HG03469 (cell line): Measurements from ENCODE around the gene WBP2.
"Not testable (repeated sequence)": the region's sequence is repeated elsewhere in the genome, so short reads cannot be mapped to it uniquely, and the experiment has no call there.

Experiments
- ATAC-seq: cut with Tn5 transposase; IDR thresholded peaks from one replicate; pipeline ENCODE4 v1.9.1; 2021; ENCODE audit warnings: mild to moderate bottlenecking, moderate library complexity, moderate number of reproducible peaks; ENCODE audit not compliant: unreplicated experiment

WBP2 gene

DNA sequence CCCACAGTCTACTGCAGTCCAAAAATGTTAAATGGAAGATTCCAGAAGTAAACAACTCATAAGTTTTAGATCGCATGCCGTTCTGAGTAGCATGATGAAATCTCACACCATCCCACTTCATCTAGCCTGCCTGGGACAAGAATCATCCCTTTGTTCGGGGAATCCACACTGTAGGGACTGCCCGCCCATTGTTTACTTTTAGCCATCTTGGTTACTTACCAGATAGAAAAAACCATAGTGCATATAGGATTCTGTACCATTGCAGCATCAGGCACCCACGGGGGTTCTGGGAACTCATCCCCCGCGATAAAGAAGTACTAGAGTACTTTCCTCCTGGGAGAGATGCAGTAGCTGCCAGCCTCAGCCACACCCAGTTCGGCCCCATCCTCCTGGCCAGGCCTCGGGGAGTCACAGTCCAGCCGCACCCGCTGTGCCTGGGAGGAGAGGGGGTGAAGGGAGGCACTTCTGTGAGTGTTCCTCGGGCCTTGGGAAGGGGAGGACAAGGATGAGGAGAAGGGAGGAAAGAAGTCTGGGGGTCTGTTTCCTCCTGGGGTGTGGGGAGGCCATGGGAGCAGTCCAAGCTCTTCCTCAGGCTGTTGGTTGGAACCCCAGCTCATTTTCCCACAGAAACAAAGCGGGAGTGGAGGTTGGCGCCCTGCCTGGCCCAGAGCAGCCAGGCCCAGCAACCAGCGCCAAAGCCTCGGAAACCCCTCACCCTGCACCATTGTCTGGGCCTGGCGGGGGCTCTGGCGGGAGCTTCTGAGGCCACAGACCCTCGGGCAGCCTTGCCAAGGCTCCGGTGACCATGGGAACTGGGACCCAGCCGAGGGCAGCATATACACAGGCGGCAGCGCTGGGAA lies 14.4 kb upstream of the WBP2 start:
- no peak for ATAC-seq

DNA sequence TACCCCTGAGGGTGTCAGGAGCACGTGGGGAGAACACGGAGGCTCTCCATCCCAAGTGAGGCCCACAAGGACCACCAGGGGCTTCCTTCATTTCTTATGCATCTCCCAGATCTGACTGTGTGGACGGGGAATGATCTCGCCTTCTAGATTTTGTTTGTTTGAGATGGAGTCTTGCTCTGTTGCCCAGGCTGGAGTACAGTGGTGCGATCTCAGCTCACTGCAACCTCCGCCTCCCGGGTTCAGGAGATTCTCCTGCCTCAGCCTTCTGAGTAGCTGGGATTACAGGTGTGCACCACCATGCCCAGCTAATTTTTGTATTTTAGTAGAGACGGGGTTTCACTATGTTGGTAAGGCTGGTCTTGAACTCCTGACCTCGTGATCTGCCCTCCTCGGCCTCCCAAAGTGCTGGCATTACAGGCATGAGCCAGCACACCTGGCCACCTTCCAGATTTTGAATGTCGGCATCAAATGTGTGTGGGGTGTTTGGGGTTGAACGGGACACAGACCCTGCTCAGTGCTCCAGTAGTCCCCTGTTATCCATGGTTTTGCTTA lies 13.7 kb upstream of the WBP2 start:
- not testable (repeated sequence) for ATAC-seq

- not testable (repeated sequence) for ATAC-seq
These were observed 10.5 kb upstream of the WBP2 start for GRCh38 chr17:75865404-75866188.

DNA sequence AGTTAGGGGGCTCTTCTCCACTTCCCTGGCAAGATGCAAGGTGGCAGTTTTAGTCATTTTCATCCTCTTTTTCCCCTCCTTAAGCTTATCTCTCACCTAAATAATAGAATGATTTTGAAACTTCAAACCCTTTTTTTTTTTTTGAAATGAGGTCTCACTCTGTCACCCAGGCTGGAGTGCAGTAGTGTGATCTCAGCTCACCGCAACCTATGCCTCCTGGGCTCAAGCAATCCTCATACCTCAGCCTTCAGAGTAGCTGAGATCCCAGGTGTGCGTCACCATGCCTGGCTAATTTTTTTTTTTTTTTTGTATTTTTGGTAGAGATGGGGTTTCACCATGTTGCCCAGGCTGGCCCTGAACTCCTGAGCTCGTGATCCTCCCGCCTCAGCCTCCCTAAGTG lies 9.8 kb upstream of the WBP2 start:
- not testable (repeated sequence) for ATAC-seq

DNA sequence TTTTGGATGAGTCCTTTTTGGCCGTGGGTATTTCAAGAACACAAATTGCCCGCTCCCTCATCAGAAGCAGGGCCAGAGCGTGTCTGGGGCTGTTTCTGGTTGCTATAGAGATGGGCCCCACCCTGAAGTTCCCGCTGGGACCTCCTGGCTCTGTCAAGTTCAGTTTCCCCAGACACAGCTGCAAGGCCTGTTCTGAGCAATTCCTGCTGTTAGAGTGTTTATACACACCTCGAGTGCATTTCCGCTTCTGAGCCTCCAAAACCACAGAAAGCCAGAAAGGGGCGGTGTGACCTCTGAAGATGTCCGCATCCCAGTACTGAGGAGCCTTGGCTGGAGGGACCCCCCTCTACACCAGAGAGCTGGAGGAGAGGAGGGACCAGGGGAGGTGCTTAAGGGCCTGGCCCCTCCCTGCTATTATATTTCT lies 9.3 kb upstream of the WBP2 start:
- ATAC-seq = no peak

DNA sequence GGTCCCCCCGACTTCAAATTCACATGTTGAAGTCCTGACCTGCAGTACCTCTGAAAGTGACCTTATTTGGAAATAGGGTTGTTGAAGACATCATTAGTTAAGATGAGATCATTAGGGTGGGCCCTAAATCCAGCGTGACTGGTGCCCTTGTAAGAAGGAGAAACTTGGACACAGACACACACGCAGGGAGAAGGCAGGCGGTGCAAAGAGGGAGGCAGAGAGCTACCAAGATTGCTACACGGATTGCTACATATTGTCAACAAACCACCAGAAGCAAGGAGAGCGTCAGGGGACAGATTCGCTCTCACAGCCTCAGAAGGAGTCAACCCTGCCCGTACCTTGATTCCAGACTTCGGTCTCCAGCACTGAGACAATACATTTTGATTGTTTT lies 6.8 kb upstream of the WBP2 start:
- no peak for ATAC-seq

GRCh38 chr17:75859358-75859757 lies 4.2 kb upstream of the WBP2 start:
- ATAC-seq = not testable (repeated sequence)

DNA sequence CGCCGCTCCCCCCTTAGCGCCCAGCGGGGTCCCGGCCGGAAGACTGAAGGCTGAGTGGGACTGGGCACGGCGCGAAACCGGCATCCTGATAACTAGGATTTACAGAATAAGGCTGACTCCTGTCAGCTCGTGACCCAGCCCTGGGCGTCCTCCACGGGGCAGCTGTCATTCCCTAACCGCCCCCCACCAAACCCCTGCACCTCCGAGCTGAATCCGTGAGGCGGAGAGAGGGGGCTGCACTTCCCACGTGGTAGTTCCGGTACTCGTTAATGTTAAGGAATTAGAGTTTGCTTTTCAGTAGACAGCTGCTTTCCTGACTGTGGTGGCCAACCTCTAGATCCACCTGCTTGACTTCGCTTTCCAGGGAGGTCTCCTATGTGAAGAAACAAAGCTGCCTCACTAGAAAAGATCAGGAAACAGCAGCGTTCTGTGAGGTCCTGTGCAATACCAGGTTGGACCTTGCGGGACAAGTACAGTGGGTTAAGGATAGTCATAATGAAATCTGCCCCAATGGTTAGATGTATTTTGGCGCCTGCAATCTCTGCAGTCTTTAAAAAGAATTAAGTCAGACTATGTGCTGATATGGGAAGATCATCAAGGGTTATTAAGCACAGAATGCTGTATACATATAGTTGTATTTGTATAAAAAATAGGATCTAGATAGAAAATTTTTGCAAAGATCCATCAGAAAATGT lies 1.1 kb upstream of the WBP2 start:
- ATAC-seq = no peak

- no peak for ATAC-seq
These were observed 240 bp downstream of the WBP2 start for GRCh38 chr17:75854881-75855309.

- ATAC-seq = no peak
These were observed 910 bp downstream of the WBP2 start for GRCh38 chr17:75854101-75854748.

DNA sequence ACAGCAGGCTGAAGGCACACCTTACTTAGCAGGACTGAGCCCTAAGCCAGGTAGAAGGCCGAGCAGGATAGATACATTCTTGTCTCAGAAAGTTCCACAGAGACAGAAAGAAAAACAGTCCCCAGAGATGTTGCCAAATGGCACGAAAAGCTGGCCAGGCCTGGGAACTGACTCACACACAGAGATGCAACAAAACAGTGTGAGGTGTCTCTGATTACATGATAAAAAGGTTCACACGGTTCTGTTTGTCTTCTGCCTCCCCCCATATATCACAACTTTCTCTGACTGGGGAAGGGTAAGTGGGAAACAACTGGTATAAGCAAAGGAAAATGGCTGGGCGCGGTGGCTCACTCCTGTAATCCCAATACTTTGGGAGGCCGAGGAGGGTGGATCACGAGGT lies 1.7 kb downstream of the WBP2 start:
- no peak for ATAC-seq

DNA sequence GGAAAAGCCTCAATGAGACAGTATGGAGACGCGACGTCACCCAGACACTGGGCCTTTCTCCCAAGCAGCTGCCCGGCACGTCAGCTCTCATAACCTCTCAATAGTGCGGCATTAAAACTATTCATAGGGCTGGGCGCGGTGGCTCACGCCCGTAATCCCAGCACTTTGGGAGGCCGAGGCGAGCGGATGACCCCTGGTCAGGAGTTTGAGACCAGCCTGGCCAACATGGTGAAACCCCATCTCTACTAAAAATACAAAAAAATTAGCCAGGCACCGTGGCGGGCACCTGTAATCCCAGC lies 3.5 kb downstream of the WBP2 start:
- not testable (repeated sequence) for ATAC-seq

DNA sequence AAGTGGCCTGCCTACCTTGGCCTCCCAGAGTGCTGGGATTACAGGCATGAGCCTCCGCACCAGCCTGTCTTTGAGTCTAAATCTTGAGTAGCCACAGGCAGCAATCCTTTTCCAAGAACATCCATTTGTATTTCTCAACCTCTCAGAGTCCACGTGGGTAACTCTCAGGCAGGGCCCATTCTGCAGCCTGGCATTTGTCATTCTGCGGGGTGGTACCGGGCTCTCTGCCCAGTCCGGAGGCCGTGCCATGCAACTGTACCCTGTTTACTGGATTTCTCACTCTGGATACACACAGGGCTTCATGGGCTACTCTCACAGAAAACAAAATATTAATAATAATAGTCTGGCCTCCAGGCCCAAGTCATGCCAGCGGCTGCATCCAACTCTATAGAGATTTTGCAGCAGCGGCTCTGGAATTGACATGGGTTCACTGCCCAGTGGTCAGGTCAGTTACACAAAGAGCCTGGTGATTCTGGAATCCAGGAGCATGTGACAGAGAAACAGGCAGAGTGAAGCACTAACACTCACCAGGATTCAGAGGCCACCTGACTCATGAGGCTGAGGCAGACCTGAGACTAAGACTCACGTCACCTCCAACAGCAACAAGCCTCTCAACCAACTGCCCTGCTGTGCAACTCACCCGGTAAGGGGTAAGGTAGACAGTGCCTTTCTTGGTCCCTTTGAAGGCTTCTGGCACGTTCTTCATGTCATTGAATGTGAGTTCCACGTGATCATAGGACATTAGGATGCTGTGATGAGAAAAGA lies 4.0 kb downstream of the WBP2 start:
- no peak for ATAC-seq

DNA sequence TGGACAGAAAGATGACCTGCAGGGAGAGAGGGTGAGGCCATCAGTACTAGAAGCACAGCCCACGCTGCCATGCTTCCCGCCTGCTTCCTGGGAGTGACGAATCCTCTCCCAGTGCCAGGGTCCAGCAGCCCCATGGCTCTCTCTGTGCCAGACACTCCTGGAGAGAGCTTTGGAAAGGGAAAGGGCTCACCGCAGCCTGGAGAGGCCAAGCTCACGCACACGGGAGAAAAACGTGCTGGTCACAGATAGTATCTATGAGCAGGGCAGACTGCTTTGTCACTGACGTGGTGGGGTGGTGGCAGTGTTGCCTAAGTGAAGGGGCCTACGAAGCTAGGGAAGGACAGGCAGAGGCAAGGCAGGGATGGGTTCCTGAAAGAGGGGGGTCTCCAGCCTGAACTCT lies 5.4 kb downstream of the WBP2 start:
- no peak for ATAC-seq

- ATAC-seq = no peak
These were observed 5.9 kb downstream of the WBP2 start for GRCh38 chr17:75849279-75849646.

GRCh38 chr17:75848523-75849278 lies 6.4 kb downstream of the WBP2 start:
- no peak for ATAC-seq

DNA sequence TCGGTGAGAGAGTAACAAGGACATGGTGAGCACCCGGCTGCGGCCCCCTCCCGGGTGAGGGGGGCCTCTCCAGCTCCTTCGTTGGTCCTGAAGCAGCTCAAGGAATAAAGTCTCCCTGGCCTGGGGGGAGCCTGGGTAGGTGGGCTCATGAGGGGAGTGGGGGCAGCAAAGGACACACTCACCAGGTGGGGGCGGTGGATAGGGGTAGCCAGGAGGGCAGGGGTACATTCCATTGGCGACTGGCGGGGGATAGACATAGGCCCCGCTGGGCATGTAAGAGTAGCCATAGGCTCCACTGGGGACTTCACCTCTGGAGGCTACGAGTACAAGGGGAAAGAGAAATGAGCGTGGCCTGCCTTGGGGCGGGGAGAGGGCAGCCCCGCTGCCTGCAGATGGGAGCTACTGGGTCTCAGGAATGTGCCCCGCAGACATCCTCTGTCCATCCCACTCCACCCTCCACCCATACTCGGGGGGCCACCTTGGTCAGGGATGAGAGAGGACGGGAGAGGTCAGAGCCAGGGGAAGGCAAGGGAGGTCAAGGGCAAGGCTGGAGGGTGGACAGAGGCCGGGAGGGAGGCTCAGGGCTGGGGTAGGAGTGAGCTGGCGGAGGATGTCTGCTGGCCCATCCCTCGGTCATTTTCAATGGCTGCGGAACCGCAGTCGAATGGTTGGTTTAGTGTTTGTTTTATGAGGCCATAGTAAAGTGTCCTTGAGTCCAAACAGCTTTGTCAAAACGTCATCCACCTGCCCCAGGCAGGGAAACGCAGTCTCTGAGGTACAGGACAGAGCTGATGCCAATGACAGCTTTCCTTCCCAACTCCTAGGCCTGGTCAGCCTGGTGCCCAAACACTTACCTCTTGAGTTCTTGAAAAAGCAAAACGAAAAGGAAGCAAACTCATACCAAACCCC lies 7.3 kb downstream of the WBP2 start:
- ATAC-seq = no peak
